DOHH2 (cell line): ENCODE results near the gene ARHGEF7.

Experiments
- H3F3A ChIP-seq: fragments of 200-600 bp; sonication (generic), shearing (Covaris generic); 2 replicates; pipeline ENCODE4 v1.6.0; 2016; ENCODE audit warnings: antibody characterized with exemption, mild to moderate bottlenecking; ENCODE audit not compliant: control insufficient read depth, insufficient read depth
- H3K27ac ChIP-seq: fragments of 200-600 bp; sonication (generic); 2 replicates; pipeline ENCODE4 v1.5.1; 2014; ENCODE audit warnings: low read depth, mild to moderate bottlenecking, low read length, moderate library complexity
- H3K27me3 ChIP-seq: fragments of 200-600 bp; sonication (generic); 2 replicates; pipeline ENCODE4 v1.6.1; 2014; ENCODE audit warnings: mild to moderate bottlenecking, low read length, mixed read lengths; ENCODE audit not compliant: control insufficient read depth
- H3K36me3 ChIP-seq: fragments of 200-600 bp; sonication (generic); 2 replicates; pipeline ENCODE4 v1.6.1; 2014; ENCODE audit warnings: mild to moderate bottlenecking, low read length, moderate library complexity, mixed read lengths; ENCODE audit not compliant: control insufficient read depth
- H3K4me1 ChIP-seq: fragments of 200-600 bp; sonication (generic); 2 replicates; pipeline ENCODE4 v1.6.1; 2014; ENCODE audit warnings: mild to moderate bottlenecking, low read length, mixed read lengths; ENCODE audit not compliant: control insufficient read depth
- H3K4me2 ChIP-seq: fragments of 200-600 bp; sonication (generic); 2 replicates; pipeline ENCODE4 v1.6.0; 2014; ENCODE audit warnings: mild to moderate bottlenecking, low read length, moderate library complexity
- H3K4me3 ChIP-seq: fragments of 200-600 bp; sonication (generic); 2 replicates; pipeline ENCODE4 v1.5.1; 2014; ENCODE audit warnings: mild to moderate bottlenecking, low read length, mixed read lengths
- H3K79me2 ChIP-seq: fragments of 200-600 bp; sonication (generic); 2 replicates; pipeline ENCODE4 v1.6.1; 2014; ENCODE audit warnings: mild to moderate bottlenecking, low read length, mixed read lengths; ENCODE audit not compliant: control insufficient read depth
- H3K9me2 ChIP-seq: fragments of 200-600 bp; sonication (generic); replicated peaks from 2 replicates; pipeline ENCODE4 v1.6.1; 2014; ENCODE audit warnings: mild to moderate bottlenecking, low read length, mixed read lengths; ENCODE audit not compliant: control insufficient read depth
- H3K9me3 ChIP-seq: fragments of 200-600 bp; sonication (generic); 2 replicates; pipeline ENCODE4 v1.6.1; 2014; ENCODE audit warnings: antibody characterized with exemption, low read length, mixed read lengths; ENCODE audit not compliant: control insufficient read depth, insufficient read depth
- H4K20me1 ChIP-seq: fragments of 200-600 bp; sonication (generic); 2 replicates; pipeline ENCODE4 v1.6.0; 2014; ENCODE audit warnings: low read depth, mild to moderate bottlenecking, antibody characterized with exemption, low read length, moderate library complexity; ENCODE audit not compliant: control insufficient read depth, insufficient read depth
- CTCF ChIP-seq: fragments of 200-600 bp; sonication (generic); IDR thresholded peaks from one replicate; pipeline ENCODE4 v1.5.1; 2014; ENCODE audit warnings: antibody characterized with exemption, mild to moderate bottlenecking, low read depth, low read length; ENCODE audit not compliant: poor library complexity, severe bottlenecking
- EZH2phosphoT487 ChIP-seq: fragments of 200-600 bp; sonication (generic); IDR thresholded peaks from 2 replicates; pipeline ENCODE4 v1.6.1; 2017; ENCODE audit warnings: borderline replicate concordance, mild to moderate bottlenecking, antibody characterized with exemption, low read length, moderate library complexity, mixed read lengths

ARHGEF7 gene

GRCh38 chr13:111328574-111329410 is 213.7 kb downstream of the ARHGEF7 start:
- TF ChIP-seq EZH2phosphoT487 (no peak), CTCF (no peak)
- Histone ChIP-seq H3K36me3 (no peaks in the 10 kb centered on the region), H3F3A (no peaks in the 10 kb centered on the region), H3K9me3 (no peaks in the 10 kb centered on the region), H3K27me3 (no peaks in the 10 kb centered on the region), H3K4me3 (no peak overlapping the region), H4K20me1 (no peaks in the 10 kb centered on the region), H3K9me2 (no peaks in the 10 kb centered on the region), H3K79me2 (no peaks in the 10 kb centered on the region), H3K27ac (no peak overlapping the region), H3K4me2 (no peak overlapping the region), H3K4me1 (no peaks in the 10 kb centered on the region)

GRCh38 chr13:111329641-111330040 is 214.5 kb downstream of the ARHGEF7 start:
- Histone ChIP-seq H3K9me2 (no peaks in the 10 kb centered on the region), H3K27ac (no peak overlapping the region), H3K36me3 (no peaks in the 10 kb centered on the region), H3F3A (no peaks in the 10 kb centered on the region), H4K20me1 (no peaks in the 10 kb centered on the region), H3K4me3 (no peak overlapping the region), H3K9me3 (no peaks in the 10 kb centered on the region), H3K4me1 (no peaks in the 10 kb centered on the region), H3K27me3 (no peaks in the 10 kb centered on the region), H3K4me2 (no peak overlapping the region), H3K79me2 (no peaks in the 10 kb centered on the region)
- no peak for TF ChIP-seq EZH2phosphoT487
- no peak for TF ChIP-seq CTCF

GRCh38 chr13:111330066-111330610 is 215.0 kb downstream of the ARHGEF7 start:
- Histone ChIP-seq H3K79me2 (no peaks in the 10 kb centered on the region), H3K4me1 (no peaks in the 10 kb centered on the region), H4K20me1 (no peaks in the 10 kb centered on the region), H3F3A (no peaks in the 10 kb centered on the region), H3K9me2 (no peaks in the 10 kb centered on the region), H3K27ac (no peak overlapping the region), H3K27me3 (no peaks in the 10 kb centered on the region), H3K4me3 (no peak overlapping the region), H3K4me2 (no peak overlapping the region), H3K36me3 (no peaks in the 10 kb centered on the region), H3K9me3 (no peaks in the 10 kb centered on the region)
- TF ChIP-seq CTCF (no peak), EZH2phosphoT487 (no peak)
